A549 (cell line): ENCODE results near the gene TRIM2.

ENCODE experiments used
- BCL3 ChIP-seq: fragments of >200 bp; sonication (Bioruptor Twin); formaldehyde crosslinking; IDR thresholded peaks from 3 replicates; pipeline ENCODE4 v1.6.1; 2016
- CHD2 ChIP-seq: fragments of 150-350 bp; IDR thresholded peaks from 2 replicates; pipeline ENCODE4 v1.6.1; 2014; ENCODE audit warnings: low read length; ENCODE audit not compliant: partially characterized antibody
- CTCF ChIP-seq: fragments of >200 bp; sonication (Bioruptor Twin); formaldehyde crosslinking; IDR thresholded peaks from 3 replicates; pipeline ENCODE4 v1.5.1; 2016
- E2F6 ChIP-seq: IDR thresholded peaks from 2 replicates; pipeline ENCODE4 v1.6.1; 2012; ENCODE audit warnings: low read depth, borderline replicate concordance
- EP300 ChIP-seq, 2 experiments: fragments of >200 bp; sonication (Bioruptor Twin); formaldehyde crosslinking; IDR thresholded peaks; 2 replicates in 1 of 2; 3 replicates in 1 of 2; pipeline ENCODE4 v1.6.1; 2016 to 2017
- HMGXB4 ChIP-seq: fragments of 250-450 bp; sonication (Bioruptor Pico); IDR thresholded peaks from 2 replicates; pipeline ENCODE4 v1.5.0; 2021; ENCODE audit warnings: mild to moderate bottlenecking, moderate library complexity, borderline replicate concordance
- MAX ChIP-seq: IDR thresholded peaks from 2 replicates; pipeline ENCODE4 v1.6.1; 2012
- MAZ ChIP-seq: fragments of 150-350 bp; IDR thresholded peaks from 2 replicates; pipeline ENCODE4 v1.6.1; 2014; ENCODE audit warnings: antibody characterized with exemption, low read depth, low read length, borderline replicate concordance
- PHF8 ChIP-seq: fragments of 200-600 bp; sonication (generic); IDR thresholded peaks from 2 replicates; pipeline ENCODE4 v1.6.1; 2016; ENCODE audit warnings: low read depth, mild to moderate bottlenecking, antibody characterized with exemption, moderate library complexity, borderline replicate concordance
- POLR2A ChIP-seq: IDR thresholded peaks from 2 replicates; pipeline ENCODE4 v1.6.1; 2012; ENCODE audit warnings: mild to moderate bottlenecking, low read length
- ZC3H11A ChIP-seq: fragments of 450-650 bp; IDR thresholded peaks from 2 replicates; pipeline ENCODE4 v1.6.1; 2014; ENCODE audit warnings: antibody characterized with exemption, mild to moderate bottlenecking

GRCh38 chr4:153186046-153186728, 18.1 kb upstream of the TRIM2 start:
- no peak for TF ChIP-seq MAX
- TF ChIP-seq CTCF = no peak
- no peak for TF ChIP-seq ZC3H11A
- no peak for TF ChIP-seq CHD2
- no peak for TF ChIP-seq EP300 (IDR thresholded peaks at IDR 0.05)
- no peak for TF ChIP-seq PHF8
- no peak for TF ChIP-seq HMGXB4 (CRISPR knock-in tag)
- no peak for TF ChIP-seq POLR2A
- no peak for TF ChIP-seq MAZ
- no peak for TF ChIP-seq E2F6
- no peak for TF ChIP-seq BCL3
